Aorta (tissue), 5 donors: ENCODE results near the gene PPP1CC. TPM values are rescaled to one million over a fixed set of nuclear protein-coding genes. Genes with fewer than 3 reads are reported as not detected.

Experiments
- ATAC-seq: fragments of 200-7000 bp; cut with Tn5 transposase; one replicate; pipeline ENCODE4 v1.9.1; 2022; ENCODE audit warnings: moderate library complexity; ENCODE audit not compliant: low FRiP score
- DNase-seq, 2 donors: peaks; one replicate each; pipeline ENCODE4 v3.0.0-alpha.2; 2020
- H3K27ac ChIP-seq, 2 donors: one replicate each; pipeline ENCODE4 v1.5.1; 2013; ENCODE audit warnings: low read length in 2 of 2, mild to moderate bottlenecking in 2 of 2, moderate library complexity in 2 of 2, control low read depth in 1 of 2, inconsistent platforms in 1 of 2, low read depth in 1 of 2
- H3K27me3 ChIP-seq, 2 donors: one replicate each; pipeline ENCODE4 v1.6.1; 2013; ENCODE audit warnings: control low read depth in 1 of 2, low read length in 1 of 2, mild to moderate bottlenecking in 1 of 2, moderate library complexity in 1 of 2; ENCODE audit not compliant: insufficient read depth in 2 of 2, control insufficient read depth in 1 of 2
- H3K36me3 ChIP-seq, 2 donors: one replicate each; pipeline ENCODE4 v1.6.1; 2013; ENCODE audit warnings: control low read depth in 1 of 2, low read length in 1 of 2, mild to moderate bottlenecking in 1 of 2; ENCODE audit not compliant: insufficient read depth in 2 of 2, control insufficient read depth in 1 of 2
- H3K4me1 ChIP-seq, 2 donors: one replicate each; pipeline ENCODE4 v1.6.1; 2013; ENCODE audit warnings: low read length in 2 of 2, control low read depth in 1 of 2, mild to moderate bottlenecking in 1 of 2, moderate library complexity in 1 of 2; ENCODE audit not compliant: insufficient read depth in 2 of 2, control insufficient read depth in 1 of 2
- H3K4me3 ChIP-seq, 2 donors: one replicate each; pipeline ENCODE4 v1.5.1; 2013; ENCODE audit warnings: low read length in 2 of 2, control low read depth in 1 of 2, mild to moderate bottlenecking in 1 of 2
- H3K9me3 ChIP-seq: one replicate; pipeline ENCODE4 v1.6.1; 2013; ENCODE audit warnings: mild to moderate bottlenecking, low read length; ENCODE audit not compliant: control insufficient read depth
- WGBS, 2 donors: extraction: QIAGEN DNeasy Blood & Tissue Kit; methylation state at CpG; one replicate each; pipeline ENCODE4 v1.1.7; 2013; 5-methylcytosine and 5-hydroxymethylcytosine counted together
- intact Hi-C, 2 donors: fragments of 100-400 bp; cut with DNase I; formaldehyde crosslinking; loops; one replicate each; pipeline versions ENCODE4 v1.14.2 to v1.15.0; 2022
- polyA plus RNA-seq, 2 donors: library from polyadenylated mRNA; stranded (reverse); fragments of 200-250 nt; gene quantifications; one replicate each; pipeline ENCODE4 v1.2.3, GENCODE V29; 2013
- total RNA-seq, 2 donors: library from RNA; stranded (reverse); fragmentation: NEBNext Ultra II Directional; extraction: Animal tissue kit (Norgen Biotek cat#: 25700); gene quantifications; one replicate each; pipeline ENCODE4 v1.2.1, GENCODE V29; 2021
- donor health status: healthy with polysubstance abuse.
- donor health status: Bipolar disorder and iron deficiency.
- donor health status: DM: no; HTN: no; CAD: no.
- donor health status: DM: no; HTN: no; CAD: no.
- donor health status: DM: yes; HTN: yes; CAD: no.

Gene PPP1CC
- total and polyA plus RNA-seq, 4 donors = 73.8 to 178 (median 85.1) TPM

DNA sequence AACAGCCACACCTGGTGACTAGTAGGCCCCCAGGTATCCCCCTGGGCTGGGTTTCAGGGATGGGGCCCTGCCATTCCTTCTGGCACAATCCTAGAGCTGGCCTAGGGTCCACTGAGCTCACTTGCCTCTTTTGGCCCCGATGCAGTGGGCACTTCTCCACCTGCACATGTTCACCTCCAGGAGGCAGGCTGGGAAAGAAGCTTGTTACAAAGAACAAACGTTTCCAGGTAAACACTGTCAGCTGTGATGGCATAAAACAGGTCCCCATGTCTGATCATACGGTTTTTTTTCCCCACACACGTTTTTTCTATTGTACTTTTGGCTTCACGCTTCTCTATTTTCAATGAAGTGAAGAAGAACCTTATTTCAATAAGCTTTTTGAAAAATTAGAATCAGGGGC, 37.9 kb downstream of the PPP1CC start:
- no peaks in the 10 kb centered on the region for H3K9me3 ChIP-seq
- H3K4me3 ChIP-seq = no peak overlapping the region
- no peaks in the 10 kb centered on the region for H3K4me1 ChIP-seq
- H3K27ac ChIP-seq = no peak overlapping the region
- intact Hi-C loops = no loop called here
- ATAC-seq (no peak), DNase-seq (no peak)
- H3K27me3 ChIP-seq = no peaks in the 10 kb centered on the region
- H3K36me3 ChIP-seq = no peaks in the 10 kb centered on the region
- WGBS, 2 donors = 29 to 36% methylated on average over 5 of the region's 5 CpGs

DNA sequence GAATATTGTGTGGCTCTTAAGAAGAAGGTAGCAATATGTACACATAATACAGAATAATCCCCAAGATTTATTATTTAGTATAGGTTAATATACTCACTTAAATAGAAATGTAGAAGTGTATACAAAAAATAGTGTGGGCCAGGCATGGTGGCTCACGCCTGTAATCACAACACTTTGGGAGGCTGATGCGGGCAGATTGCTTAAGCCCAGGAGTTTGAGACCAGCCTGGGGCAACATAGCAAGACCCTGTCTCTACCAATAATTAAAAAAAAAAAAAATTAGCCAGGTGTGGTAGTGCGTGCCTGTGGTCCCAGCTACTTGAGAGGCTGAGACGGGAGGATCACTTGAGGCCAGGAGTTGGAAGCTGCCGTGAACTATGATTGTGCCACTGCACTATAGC, 38.5 kb downstream of the PPP1CC start:
- Histone ChIP-seq H3K9me3 (no peaks in the 10 kb centered on the region), H3K27ac (no peak overlapping the region), H3K36me3 (no peaks in the 10 kb centered on the region), H3K4me1 (no peaks in the 10 kb centered on the region), H3K4me3 (no peak overlapping the region), H3K27me3 (no peaks in the 10 kb centered on the region)
- intact Hi-C loops = no loop called here
- DNase-seq (no peak), ATAC-seq (no peak)
- WGBS, 2 donors = 93 to 95% methylated on average over 5 of the region's 5 CpGs

DNA sequence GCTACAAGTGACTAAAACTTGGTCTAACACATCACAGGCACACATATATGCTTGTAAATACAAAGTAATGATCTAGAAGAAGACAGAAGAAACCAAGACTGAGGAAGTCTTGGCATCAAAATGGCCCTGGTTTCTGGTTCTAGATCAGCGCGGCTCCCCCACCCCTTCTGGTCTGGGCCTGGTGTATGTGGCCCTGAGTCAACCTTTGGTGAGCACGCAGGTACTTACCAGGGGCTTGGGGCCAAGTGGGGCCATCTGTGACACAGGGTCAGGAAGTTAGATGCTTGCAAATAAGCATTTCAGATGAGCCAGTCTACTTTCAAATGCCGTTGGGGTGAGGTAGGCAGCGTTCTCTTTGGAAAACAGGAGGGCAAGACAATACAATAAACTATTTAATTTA, 40.6 kb downstream of the PPP1CC start:
- Histone ChIP-seq H3K4me3 (no peak overlapping the region), H3K9me3 (no peaks in the 10 kb centered on the region), H3K36me3 (no peaks in the 10 kb centered on the region), H3K4me1 (no peaks in the 10 kb centered on the region), H3K27ac (no peak overlapping the region), H3K27me3 (no peaks in the 10 kb centered on the region)
- no peak for DNase-seq
- ATAC-seq = no peak
- WGBS, 2 donors = 92 to 93% methylated on average over 5 of the region's 5 CpGs
- intact Hi-C loops = no loop called here

DNA sequence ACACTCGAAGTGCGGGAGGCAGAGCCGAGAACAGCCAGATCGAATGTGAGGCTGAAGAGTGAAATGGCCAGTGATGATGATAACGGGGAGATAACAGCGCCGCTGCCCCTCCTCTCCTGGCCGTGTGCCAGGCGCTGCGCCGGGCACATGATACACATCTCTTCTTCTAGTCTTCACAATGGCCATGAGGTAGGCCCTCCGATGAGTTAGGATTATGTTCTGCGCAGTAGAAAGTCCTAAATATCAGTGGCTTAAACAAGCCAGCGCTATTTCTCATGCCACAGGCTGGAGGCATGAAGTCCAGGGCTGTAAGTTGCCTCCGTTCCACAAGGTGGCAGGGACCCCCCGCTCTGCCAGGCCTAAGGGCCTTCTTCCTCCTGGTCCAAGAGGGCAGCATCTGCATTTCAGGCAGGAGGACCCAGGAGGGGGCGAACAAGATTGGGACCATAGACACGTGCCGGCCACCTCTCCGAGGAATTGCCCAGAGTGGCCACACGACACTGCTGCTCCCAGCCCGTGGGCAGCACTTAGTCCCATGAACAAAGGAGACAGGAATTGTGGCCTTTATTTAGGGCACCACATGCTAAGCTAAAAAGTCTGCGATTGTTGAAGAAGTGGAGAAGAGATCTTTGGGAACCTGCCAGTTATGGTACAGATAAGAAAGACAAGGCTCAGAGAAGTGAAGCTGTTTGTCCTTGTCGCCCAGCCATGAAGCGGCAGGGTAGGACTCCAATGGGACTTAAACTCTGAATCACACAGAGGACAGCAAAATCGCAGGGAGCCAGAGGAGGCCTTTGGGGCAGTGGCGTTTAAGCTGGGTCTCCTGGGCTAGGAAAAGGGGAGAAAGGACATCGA, 42.9 kb downstream of the PPP1CC start:
- intact Hi-C loops = no loop called here
- ATAC-seq = no peak
- no peak overlapping the region for H3K4me3 ChIP-seq
- 83 to 86% methylated on average over 25 to 28 of the region's 28 CpGs for WGBS, 2 donors
- H3K27me3 ChIP-seq = no peaks in the 10 kb centered on the region
- no peaks in the 10 kb centered on the region for H3K9me3 ChIP-seq
- H3K4me1 ChIP-seq = no peaks in the 10 kb centered on the region
- H3K27ac ChIP-seq = no peak overlapping the region
- no peak for DNase-seq
- no peaks in the 10 kb centered on the region for H3K36me3 ChIP-seq

DNA sequence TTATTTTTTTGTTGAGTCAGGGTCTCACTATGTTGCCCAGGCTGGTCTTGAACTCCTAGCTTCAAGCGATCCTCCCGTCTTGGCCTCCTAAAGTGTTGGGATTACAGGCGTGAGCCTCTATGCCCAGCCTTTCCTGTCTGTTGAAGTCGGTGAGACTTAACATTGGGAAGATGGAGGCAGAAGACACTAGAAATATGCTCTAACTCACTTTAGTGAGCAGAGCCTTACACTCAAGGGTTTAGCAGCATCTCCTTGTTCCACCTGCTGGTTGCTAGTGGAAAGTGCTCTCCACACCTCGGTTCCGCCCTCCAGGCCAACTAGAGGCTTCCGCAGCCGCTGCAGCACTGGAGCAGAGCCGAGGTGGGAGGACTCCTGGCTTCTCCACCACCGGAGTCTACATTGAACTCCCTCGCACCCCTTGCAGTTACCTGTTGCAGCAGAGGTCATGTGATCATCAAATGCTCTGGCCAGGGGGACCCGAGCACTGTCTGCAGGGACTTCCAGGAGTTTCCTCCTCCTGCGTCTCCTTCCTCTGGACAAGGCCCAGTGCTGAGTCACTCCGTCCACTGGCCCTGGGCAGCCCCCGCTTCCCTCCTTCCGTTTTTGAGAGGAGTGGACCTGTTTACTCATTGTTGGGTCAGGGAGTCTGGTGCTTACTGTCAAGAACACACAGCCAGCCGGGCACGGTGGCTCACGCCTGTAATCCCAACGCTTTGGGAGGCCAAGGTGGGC, 44.4 kb downstream of the PPP1CC start:
- ATAC-seq = peak; percentile 90

DNA sequence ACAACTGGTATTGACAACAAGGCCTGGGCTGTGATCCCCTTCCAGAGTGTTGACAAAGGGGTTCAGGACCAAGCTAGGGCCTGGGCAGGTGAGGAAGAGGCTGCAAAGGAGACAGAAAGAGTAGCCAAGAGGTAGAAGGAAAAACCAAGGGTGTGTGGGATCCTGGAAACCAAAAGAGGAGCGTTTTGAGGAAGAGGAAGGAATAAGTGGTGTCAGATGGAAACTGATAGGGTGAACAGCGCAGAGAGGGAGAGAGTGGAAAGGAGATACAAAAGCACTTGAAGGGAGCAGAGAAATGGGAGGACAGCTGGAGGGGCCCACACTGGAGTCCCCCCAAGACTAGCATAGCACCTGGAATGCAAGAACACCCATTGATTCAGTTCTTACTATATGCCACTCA, 45.5 kb downstream of the PPP1CC start:
- WGBS, 2 donors = 89 to 91% methylated on average over 2 of the region's 2 CpGs
- no peak overlapping the region for H3K4me3 ChIP-seq
- intact Hi-C loops = no loop called here

More for the DNA sequence above, 44.4 kb downstream of the PPP1CC start:
- H3K27ac ChIP-seq = no peak overlapping the region
- no peak overlapping the region for H3K4me3 ChIP-seq
- H3K9me3 ChIP-seq = no peaks in the 10 kb centered on the region
- no peaks in the 10 kb centered on the region for H3K4me1 ChIP-seq
- WGBS, 2 donors = 29 to 31% methylated on average over 20 of the region's 20 CpGs
- H3K36me3 ChIP-seq = no peaks in the 10 kb centered on the region
- peak; percentile 89 to 91 for DNase-seq
- intact Hi-C loops = no loop called here
- H3K27me3 ChIP-seq = no peaks in the 10 kb centered on the region

DNA sequence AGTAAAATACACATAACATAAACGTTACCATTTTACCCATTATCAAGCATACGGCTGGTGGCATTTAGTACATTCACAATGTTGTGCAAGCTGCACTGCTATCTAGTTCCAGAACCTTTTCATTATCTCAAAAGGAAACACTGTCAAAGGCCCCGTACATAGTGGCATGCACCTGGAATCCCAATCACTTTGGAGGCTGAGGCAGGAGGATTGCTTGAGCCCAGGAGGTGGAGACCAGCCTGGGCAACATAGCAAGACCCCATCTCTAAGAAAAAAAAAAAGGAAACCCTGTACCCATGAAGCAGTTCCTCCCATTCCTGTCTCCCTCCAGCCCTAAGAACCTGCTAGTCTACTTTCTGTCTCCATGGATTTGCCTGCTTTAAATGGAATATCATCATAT, 46.4 kb downstream of the PPP1CC start:
- ATAC-seq = no peak
- DNase-seq = no peak
- Histone ChIP-seq H3K4me1 (no peaks in the 10 kb centered on the region), H3K9me3 (no peaks in the 10 kb centered on the region), H3K4me3 (no peak overlapping the region), H3K27ac (no peak overlapping the region), H3K27me3 (no peaks in the 10 kb centered on the region), H3K36me3 (no peaks in the 10 kb centered on the region)
- 81 to 84% methylated on average over 3 of the region's 3 CpGs for WGBS, 2 donors
- intact Hi-C loops = no loop called here

More for the DNA sequence above, 45.5 kb downstream of the PPP1CC start:
- H3K9me3 ChIP-seq = no peaks in the 10 kb centered on the region
- H3K4me1 ChIP-seq = no peaks in the 10 kb centered on the region
- H3K27me3 ChIP-seq = no peaks in the 10 kb centered on the region
- DNase-seq (no peak), ATAC-seq (no peak)
- no peak overlapping the region for H3K27ac ChIP-seq
- no peaks in the 10 kb centered on the region for H3K36me3 ChIP-seq

DNA sequence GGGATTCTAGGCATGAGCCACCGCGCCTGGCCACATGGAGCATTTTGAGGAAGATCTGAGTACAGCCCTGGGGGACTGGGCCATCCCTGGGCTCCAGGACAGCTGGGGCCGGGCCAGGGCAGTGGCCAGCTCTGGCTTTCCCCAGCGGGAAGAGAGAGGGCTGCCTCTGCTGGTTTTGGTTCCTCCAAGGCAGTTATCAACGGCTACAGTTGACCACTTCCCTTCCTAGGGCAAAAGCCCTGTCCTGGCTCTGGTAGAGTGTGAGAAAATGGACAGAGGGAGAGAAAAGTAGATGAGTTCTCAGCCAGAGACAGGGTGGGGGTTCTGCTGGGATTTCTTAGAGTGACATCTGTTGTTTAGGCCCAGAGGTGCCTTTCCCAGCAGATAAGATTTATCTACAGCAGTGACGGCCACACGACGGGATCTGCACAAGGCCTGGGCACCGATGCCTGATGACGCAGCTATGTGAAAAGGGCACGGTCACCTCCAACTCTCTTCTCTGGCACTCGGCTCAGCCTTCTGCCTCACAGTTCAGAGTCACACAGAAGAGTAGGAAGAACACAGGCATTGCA, 48.3 kb downstream of the PPP1CC start:
- no peaks in the 10 kb centered on the region for H3K9me3 ChIP-seq
- 82 to 83% methylated on average over 12 of the region's 12 CpGs for WGBS, 2 donors
- no peaks in the 10 kb centered on the region for H3K27me3 ChIP-seq
- no peak overlapping the region for H3K27ac ChIP-seq
- intact Hi-C loops = no loop called here
- ATAC-seq = no peak
- H3K4me3 ChIP-seq = no peak overlapping the region
- DNase-seq = peak in 1 of 2 donors; percentile 87
- no peaks in the 10 kb centered on the region for H3K4me1 ChIP-seq
- H3K36me3 ChIP-seq = no peaks in the 10 kb centered on the region
